Endothelial cell (in vitro differentiated cells): ENCODE results near the gene IGDCC3. TPM values are rescaled to one million over a fixed set of nuclear protein-coding genes. Genes with fewer than 3 reads are reported as not detected.

ENCODE experiments used
- DNase-seq: peaks from one replicate; pipeline ENCODE4 v3.0.0; 2021; ENCODE audit warnings: low spot score
- H3K27ac Mint-ChIP-seq: one replicate; pipeline ENCODE4 v1.8.0; 2021; ENCODE audit warnings: mixed read lengths, inconsistent platforms; ENCODE audit not compliant: unreplicated experiment
- H3K27me3 Mint-ChIP-seq: one replicate; pipeline ENCODE4 v1.8.0; 2021; ENCODE audit warnings: mild to moderate bottlenecking, moderate library complexity, mixed read lengths, inconsistent platforms; ENCODE audit not compliant: unreplicated experiment
- H3K36me3 Mint-ChIP-seq: one replicate; pipeline ENCODE4 v1.8.0; 2021; ENCODE audit warnings: mild to moderate bottlenecking, low read depth, mixed read lengths, inconsistent platforms; ENCODE audit not compliant: unreplicated experiment
- H3K4me1 Mint-ChIP-seq: one replicate; pipeline ENCODE4 v1.8.0; 2021; ENCODE audit warnings: mild to moderate bottlenecking, mixed read lengths, inconsistent platforms; ENCODE audit not compliant: unreplicated experiment
- H3K4me3 Mint-ChIP-seq: one replicate; pipeline ENCODE4 v1.8.0; 2021; ENCODE audit warnings: mild to moderate bottlenecking, mixed read lengths, inconsistent platforms; ENCODE audit not compliant: unreplicated experiment
- H3K9me3 Mint-ChIP-seq: one replicate; pipeline ENCODE4 v1.8.0; 2021; ENCODE audit warnings: mixed read lengths, inconsistent platforms; ENCODE audit not compliant: unreplicated experiment
- CTCF ChIP-seq: fragments of 200-600 bp; sonication (generic); IDR thresholded peaks from one replicate; pipeline ENCODE4 v1.5.0; 2021; ENCODE audit warnings: antibody characterized with exemption; ENCODE audit not compliant: unreplicated experiment
- total RNA-seq: library from RNA; stranded (reverse); fragmentation: NEBNext Ultra II Directional; extraction: Animal tissue kit (Norgen Biotek cat#: 25700); gene quantifications from one replicate; pipeline ENCODE4 v1.2.1, GENCODE V29; 2021; ENCODE audit not compliant: unreplicated experiment

Gene IGDCC3
- total RNA-seq, 1 donor from 2014 or later = 538 TPM

GRCh38 chr15:65290228-65290627 is 87.6 kb downstream of the IGDCC3 start:
- no peaks in the 10 kb centered on the region for H3K9me3 Mint-ChIP-seq
- H3K27me3 Mint-ChIP-seq = no peaks in the 10 kb centered on the region
- H3K27ac Mint-ChIP-seq = no peak overlapping the region
- no peak overlapping the region for H3K4me3 Mint-ChIP-seq
- H3K4me1 Mint-ChIP-seq = peaks cover 11% of the 10 kb centered on the region
- H3K36me3 Mint-ChIP-seq = no peaks in the 10 kb centered on the region
- DNase-seq = no peak
- TF ChIP-seq CTCF = no peak

GRCh38 chr15:65289261-65289854 is 88.4 kb downstream of the IGDCC3 start:
- Mint-ChIP-seq H3K27me3 (no peaks in the 10 kb centered on the region), H3K9me3 (no peaks in the 10 kb centered on the region), H3K36me3 (no peaks in the 10 kb centered on the region), H3K27ac (no peak overlapping the region), H3K4me3 (no peak overlapping the region), H3K4me1 (peaks cover 11% of the 10 kb centered on the region)
- DNase-seq = no peak
- TF ChIP-seq CTCF = no peak

GRCh38 chr15:65287520-65287855 is 90.3 kb downstream of the IGDCC3 start:
- Mint-ChIP-seq H3K4me1 (peaks cover 11% of the 10 kb centered on the region), H3K9me3 (no peaks in the 10 kb centered on the region), H3K4me3 (peak overlapping the region; percentile 83), H3K27me3 (peaks cover 3% of the 10 kb centered on the region), H3K27ac (no peak overlapping the region), H3K36me3 (no peaks in the 10 kb centered on the region)
- TF ChIP-seq CTCF = no peak
- DNase-seq = no peak

- Mint-ChIP-seq H3K9me3 (no peaks in the 10 kb centered on the region), H3K27me3 (peaks cover 4% of the 10 kb centered on the region), H3K36me3 (no peaks in the 10 kb centered on the region), H3K4me1 (peaks cover 11% of the 10 kb centered on the region), H3K27ac (peak within 1 kb of the TSS; percentile 42), H3K4me3 (peak within 1 kb of the TSS; percentile 86)
- TF ChIP-seq CTCF = no peak
- DNase-seq = peak; percentile 83
Measured at GRCh38 chr15:65286704-65287519, 90.9 kb downstream of the IGDCC3 start, which contains the start of gene PARP16. PARP16 (minus strand) TSS chr15:65286883; CDS start chr15:65286426, 457 bp downstream.

- Mint-ChIP-seq H3K4me3 (peak overlapping the region; percentile 86), H3K4me1 (peaks cover 11% of the 10 kb centered on the region), H3K27me3 (peaks cover 4% of the 10 kb centered on the region), H3K27ac (no peak overlapping the region), H3K36me3 (no peaks in the 10 kb centered on the region), H3K9me3 (no peaks in the 10 kb centered on the region)
- peak; percentile 43 for DNase-seq
- TF ChIP-seq CTCF = no peak
Measured at GRCh38 chr15:65286069-65286703, 91.6 kb downstream of the IGDCC3 start.
